ENCODE results near the gene PTAFR.

PTAFR gene

DNA sequence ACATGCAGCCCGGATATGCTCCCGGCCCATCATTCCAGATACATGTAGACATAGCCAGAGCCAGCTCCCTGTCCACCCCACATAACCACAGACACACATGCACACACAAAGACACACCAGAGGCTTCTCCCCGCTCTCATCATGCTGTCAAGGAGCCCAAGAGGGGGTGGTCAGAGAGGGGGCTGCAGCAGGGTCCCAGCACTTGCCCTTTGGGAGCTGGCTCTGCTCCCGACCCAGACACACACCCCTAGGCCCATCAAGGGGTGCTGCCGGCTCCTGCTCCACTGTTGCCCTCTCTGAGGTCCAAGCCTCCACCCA is 2.6 kb downstream of the PTAFR start:
- DNase-seq = no peak

DNA sequence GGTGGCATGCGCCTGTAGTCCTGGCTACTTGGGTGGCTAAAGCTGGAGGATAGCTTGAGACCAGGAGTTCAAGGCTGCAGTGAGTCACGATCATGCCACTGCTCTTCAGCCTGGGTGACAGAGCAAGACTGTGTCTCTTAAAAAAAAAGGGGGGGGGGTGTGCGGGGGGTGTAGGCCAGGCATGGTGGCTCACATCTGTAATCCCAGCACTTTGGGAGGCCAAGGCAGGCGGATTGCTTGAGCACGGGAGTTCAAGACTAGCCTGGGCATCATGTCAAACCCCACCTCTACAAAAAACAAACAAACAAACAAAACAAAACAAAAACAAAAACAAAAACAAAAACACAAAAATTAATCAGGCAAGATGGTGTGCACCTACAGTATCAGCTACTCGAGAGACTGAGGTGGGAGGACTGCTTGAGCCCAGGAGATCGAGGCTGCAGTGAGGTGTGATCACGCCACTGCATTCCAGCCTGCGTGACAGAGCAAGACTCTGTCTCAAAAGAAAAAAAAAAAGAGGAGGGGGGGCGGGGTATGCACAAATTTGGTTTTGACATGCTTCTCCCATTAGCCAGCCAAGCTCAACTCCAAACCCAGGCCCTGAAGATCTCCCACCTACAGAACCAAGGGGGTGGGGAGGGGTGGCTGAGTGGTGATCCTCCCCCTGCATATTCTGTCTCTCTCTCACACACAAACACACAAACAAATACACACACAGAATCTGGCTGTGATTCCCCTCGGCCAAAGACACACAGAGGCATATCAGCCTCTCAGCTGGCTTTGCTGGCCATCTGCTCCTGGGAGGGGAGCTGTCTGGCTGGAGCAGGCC is 3.1 kb downstream of the PTAFR start:
- DNase-seq = no peak

DNA sequence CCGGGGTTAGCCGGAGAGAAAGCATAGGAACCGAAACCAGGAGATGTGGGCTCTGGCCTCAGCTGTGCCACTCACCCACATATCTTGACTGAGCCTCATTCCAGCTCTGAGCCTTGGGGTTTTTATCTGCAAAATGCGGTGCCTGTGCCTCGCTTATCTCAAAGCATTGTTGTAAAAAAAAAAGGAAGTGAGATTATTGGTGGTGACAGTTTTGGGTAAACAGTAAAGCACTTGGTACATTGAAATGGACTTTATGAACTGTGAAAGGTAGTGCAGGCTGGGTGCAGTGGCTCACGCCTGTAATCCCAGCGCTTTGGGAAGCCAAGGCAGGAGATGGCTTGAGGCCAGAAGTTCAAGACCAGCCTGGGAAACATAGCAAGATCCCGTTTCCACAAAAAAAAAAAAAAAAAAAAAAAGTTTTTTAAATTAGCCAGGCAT is 3.8 kb downstream of the PTAFR start:
- peak; percentile 96 for DNase-seq

DNA sequence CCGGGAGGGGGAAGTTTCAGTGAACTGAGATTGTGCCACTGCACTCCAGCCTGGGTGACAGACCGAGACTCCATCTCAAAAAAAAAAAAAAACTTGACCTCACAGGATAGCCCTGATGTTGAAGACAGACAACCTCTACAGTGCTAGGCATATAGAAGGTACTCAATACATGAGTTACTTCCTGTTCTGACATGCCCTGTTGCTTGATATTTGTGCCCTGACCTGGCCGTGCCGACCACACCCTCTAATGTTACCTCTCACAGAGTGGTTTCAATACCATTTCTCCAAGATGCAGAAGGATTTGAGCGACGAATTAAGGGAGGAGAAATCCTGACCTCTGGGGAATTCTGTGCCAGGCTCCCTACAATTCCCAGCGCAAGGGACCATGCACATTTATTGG is 5.2 kb downstream of the PTAFR start:
- DNase-seq = no peak

DNA sequence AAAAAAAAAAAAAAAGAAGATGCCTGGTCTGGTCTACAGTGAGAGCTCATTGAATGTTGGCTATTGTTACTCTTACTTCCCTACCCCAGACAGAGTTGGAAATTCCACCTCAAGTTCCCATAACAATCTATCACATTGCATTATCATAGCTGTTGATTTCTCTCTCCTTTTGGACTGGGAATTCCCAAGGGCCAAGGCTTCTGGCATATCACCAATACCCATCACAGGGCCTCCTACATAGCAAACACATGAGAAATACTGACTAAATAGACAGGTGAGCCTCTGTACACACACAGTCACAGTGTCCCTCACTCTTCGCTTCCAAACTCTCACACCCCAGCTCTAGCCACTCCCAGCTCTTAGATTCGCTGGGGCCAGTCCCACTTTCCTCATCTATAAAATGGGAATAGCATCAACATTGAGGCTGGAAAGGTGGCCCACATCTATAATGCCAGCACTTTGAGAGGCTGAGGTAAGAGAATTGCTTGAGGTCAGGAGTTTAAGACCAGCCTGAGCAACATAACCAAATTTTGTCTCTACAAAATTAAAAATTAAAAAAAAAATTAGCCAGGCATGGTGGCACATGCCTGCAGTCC is 6.4 kb downstream of the PTAFR start:
- DNase-seq = no peak

DNA sequence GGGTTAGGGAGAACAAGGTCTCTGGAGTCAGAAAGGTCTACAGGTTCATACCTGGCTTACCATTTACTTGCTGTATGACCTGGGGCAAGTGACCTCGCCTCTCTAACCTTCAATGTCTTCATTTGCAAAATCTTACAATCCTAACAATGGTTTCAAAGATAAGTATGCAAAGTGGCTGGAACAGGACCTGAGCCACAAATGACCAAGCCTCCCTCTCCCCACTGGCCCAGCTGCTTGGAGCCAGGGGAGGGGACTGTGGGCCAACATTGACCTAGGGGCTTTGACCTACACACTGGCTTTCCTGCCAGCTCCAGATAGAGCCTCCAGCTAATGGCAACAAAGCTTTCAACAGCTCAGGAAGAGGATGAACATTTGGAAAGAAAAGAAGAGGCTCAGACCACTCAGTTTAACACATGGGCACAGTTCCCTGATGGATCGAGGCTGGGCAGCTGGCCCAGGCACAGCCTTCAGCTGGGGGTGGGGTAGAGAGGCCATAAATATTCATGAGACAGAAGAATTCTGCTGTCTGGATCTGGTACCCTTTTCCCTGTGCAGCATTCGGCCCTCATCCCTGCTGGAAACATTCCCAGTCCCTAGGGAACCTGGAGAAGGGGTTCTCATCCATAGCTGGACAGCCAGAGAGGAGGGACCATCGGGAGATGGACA is 12.9 kb downstream of the PTAFR start:
- DNase-seq = no peak

DNA sequence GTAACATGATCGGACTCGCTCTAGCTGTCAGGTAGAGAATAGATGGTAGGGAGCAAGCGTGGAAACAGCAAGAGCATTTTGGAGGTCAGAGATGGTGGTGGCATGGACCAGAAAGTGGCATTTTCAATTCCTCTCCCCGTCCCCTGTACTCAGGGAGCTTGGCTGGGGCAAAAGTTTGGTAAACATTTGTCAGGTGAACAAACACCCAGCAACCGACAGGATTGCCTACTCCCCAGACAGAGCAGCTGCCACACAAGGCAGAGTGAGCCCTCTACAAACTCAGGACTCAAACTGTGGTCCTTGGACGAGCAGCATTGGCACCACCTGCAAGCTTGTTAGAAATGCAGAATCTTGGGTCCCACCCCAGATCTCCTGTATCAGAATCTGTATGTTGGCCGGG is 14.3 kb downstream of the PTAFR start:
- DNase-seq = no peak

DNA sequence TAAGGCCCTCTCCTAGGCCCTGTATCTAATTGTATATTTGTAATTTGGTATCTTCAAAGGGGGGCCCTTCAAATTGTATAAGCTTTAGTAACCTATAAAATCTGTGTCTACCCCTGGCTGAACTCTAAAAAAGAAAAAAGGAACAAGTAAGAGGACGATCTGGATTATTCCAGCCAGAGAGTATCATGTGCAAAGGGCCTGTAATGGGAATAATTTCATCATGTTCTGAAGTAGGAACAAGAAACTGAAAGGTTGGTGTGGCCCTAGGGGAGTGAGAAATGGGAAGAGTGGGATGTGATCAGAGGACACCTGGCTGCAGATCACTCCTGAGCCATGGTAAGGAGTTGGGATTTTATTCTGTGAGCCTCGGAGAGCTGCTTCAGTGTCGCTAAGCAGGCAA is 14.7 kb downstream of the PTAFR start:
- no peak for DNase-seq

DNA sequence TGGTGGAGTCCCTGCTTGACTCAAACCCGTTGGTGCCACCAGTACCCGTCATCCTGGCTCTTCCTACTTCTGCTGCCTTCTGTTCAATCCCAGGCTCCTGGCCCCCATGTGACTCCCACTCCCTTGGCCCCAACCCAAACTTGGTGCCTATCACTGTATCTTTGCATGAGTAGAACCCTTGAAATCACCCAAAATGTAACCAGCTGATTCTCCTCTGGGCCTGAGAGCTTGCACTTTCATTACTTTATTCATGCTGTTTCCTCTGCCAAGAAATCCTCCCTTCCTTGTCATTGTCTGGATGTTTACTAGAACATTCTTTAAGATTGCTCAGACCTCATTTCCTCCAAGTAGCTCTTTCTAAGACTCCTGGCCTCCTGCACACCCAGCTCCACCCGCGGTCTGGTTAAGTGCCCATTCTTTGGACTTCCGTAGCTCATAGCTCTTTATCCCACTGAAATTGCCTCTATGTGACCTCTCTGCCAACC is 15.7 kb downstream of the PTAFR start:
- no peak for DNase-seq

DNA sequence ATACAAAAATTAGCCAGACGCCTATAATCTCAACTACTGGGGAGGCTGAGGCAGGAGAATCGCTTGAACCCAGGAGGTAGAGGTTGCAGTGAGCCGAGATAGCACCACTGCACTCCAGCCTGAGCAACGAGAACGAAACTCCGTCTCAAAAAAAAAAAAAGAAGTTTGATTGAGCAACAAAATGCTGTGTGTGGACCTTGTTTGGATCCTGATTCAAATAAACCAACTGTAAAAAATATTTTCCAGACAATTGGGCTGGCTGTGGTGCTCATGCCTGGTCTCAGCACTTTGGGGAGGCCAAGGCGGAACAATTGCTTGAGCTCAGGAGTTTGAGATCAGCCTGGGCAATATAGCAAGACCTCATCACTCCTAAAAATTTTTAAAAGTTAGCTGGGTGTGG is 16.8 kb downstream of the PTAFR start:
- DNase-seq = no peak

DNA sequence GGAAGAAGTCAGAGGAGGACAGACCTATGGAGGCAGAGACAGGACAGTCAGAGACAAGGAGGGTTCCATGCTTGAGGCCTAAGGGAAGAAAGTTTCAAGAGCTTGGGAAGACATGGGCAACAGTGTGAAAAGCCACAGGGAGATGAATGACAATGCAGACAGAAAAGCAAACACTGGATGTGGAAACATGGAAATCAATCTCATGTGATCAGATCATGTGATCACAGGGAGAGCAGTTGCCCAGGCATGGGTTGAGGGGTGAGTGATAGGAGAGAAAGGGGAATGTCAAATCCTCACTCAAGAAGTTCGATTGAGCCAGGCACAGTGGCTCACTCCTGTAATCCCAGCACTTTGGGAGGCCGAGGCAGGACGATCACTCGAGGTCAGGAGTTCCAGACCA is 17.2 kb downstream of the PTAFR start:
- DNase-seq = no peak

DNA sequence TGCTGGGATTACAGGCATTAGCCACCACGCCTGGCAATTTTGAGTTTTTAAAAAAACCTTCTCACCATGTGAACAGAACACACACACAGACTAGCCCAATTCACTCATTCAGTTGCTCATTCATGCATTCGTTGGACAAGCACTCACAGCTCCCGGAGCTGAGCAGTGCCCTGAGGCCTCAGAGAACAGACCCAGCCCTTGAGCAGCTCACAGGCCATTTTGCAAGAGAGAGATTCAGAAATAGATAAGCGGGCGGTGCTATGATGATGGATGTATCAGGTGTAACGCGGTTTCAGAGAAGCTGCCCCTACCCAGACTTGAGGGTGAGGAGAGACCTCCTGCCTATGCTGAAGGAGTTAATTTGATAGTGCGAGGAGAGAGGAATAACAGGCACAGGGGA is 18.6 kb downstream of the PTAFR start:
- no peak for DNase-seq

DNA sequence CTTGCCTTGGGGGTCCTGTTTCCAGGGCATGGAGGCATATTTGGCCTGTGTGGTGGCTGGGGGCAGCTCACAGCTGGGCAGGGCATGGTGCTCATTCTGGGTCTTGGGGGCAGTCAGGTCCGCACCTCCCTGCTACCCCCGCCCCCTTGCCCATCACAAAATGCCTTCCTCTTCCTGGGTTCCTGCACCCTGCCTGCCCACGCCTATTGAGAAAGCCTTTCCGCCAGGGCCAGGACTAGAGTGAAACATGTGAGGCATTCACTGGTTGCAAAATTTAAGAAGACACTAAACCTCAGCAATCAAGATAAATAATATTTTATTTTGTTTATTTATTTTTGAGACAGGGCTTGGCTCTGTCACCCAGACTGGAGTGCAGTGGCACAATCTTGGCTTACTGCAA is 19.7 kb downstream of the PTAFR start:
- no peak for DNase-seq

DNA sequence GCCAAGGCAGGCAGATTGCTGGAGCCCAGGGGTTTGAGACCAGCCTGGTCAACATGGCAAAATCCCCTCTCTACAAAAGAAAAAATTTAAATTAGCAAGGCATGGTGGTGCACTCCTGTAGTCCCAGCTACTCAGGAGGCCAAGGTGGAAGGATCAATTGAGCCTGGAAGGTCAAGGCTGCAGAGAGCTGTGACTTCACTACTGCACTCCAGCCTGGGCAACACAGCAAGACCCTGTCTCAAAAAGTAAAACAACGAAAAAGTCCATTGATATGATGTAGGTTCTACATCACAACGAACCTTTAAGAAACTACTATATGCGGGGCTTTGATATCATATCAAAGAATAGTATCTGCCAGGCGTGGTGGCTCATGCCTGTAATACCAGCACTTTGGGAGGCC is 20.9 kb downstream of the PTAFR start:
- DNase-seq = no peak

DNA sequence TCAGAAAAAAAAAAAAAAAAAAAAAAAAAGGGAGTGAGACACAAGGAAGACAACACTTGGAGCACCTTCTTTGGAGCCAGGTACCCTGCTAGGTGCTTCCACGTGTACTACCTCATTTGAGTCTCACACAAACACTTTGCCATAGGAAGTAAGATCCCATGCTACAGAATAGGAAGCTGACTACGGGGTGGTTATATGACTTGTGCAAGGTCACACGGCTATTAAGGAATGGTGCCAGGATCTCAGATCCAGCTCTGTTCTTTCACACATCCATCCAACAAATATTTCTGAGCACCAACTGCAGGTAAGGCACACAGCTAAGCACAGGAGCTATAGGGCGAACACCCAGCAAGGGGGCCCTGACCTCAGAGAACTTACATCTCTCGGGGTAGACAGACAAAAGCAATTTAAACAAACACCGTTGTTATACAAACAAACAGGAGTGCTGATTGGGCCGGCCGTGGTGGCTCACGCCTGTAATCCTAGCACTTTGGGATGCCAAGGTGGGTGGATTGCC is 22.4 kb downstream of the PTAFR start:
- no peak for DNase-seq

DNA sequence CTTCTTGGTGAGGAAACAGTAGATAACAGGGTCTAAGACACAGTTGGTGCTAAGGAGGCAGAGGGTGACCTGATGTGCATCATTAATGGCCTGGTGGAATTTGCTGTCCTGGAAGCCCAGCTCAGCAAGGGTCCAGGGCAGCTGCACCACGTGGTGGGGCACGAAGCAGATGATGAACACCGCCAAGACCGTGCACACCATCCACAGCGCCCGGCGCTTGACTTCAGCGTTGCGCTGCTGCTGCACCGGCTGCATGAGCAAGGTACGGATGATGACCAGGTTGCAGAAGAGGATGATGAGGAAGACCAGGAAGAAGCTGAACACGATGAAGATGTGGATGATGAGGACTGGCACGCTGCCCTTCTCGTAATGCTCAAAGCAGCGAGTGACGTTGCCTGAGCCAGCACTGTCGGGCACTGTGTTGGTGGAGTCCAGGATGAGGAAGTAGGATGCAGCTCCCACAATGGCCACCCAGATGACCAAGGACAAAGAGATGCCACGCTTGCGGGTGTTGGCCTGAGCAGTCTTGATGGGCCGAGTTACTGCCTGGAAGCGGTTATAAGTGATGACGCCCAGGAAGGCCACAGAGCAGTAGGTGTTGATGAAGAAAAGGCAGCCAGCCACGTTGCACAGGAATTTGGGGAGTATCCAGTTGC is 26.2 kb downstream of the PTAFR start:
- DNase-seq = no peak

DNA sequence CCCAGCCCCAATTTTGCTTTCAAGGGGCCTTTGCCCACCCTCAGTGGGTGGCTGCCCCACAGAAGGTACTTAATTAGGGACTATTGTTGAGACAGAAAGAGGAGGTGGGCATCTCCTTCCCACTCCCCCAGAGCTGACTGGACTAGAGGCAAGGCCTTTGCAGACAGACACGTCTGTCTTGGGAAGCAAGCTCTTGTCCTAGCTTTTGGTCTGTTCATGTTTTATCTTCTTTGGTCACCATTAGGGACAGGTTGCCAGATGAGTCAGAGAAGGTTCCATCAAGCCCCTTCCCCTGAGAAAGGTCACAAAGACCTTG is 27.7 kb downstream of the PTAFR start:
- DNase-seq = no peak

DNA sequence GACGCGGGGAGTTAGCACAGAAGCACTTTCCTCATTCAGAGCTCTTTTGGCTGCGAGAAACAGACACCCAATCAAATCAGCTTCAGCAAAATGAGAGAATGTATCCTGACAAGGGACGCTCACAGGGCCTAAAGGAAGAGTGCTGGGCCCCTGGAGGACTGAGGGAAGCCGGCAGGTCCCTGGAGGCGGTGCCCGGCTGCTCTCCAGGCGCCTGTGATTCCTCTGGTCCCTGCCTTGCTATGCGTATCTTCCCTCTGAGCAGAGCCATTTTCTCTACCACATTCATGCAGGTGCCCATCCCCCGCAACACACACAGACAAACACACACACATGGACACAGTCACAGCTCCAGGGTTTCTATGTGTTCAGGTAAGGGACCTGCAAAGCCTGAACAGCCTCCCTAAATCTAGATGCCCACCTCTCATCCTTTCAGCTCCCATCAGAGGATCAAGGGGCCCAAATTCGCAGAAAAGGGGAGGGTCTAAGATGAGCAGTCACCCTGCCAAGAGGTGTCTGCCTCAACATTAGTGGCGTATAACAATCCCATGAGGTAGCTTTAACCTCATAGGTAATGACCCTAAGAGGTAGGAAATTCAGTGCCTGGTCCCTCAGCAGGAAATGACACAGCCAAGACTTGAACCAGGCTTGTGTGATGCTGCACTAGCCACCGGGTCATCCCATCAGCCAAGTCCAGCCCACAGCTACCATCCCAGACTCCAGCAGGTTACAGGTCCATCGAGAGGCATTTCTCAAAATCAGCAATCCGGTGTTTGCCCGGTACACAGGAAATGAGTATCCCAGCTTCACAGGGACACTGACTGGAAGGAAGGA is 29.0 kb downstream of the PTAFR start:
- no peak for DNase-seq

DNA sequence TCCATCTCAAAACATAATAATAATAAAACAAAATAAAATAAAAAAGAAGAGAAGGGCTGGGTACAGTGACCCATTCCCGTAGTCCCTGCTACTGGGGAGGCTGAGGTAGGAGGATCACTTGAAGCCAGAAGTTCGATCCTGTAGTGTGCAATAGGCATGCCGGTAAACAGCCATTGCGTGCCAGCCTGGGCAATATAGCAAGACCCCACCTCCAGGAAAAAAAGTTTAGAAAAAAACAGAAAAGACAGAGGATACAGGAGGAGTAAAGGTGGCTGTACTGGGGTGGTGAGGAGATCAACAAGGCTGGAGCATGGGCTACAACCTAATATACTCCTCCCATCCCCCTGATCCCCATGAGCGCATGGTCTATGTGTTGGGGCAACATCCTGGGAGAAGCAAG is 30.8 kb downstream of the PTAFR start:
- no peak for DNase-seq

DNA sequence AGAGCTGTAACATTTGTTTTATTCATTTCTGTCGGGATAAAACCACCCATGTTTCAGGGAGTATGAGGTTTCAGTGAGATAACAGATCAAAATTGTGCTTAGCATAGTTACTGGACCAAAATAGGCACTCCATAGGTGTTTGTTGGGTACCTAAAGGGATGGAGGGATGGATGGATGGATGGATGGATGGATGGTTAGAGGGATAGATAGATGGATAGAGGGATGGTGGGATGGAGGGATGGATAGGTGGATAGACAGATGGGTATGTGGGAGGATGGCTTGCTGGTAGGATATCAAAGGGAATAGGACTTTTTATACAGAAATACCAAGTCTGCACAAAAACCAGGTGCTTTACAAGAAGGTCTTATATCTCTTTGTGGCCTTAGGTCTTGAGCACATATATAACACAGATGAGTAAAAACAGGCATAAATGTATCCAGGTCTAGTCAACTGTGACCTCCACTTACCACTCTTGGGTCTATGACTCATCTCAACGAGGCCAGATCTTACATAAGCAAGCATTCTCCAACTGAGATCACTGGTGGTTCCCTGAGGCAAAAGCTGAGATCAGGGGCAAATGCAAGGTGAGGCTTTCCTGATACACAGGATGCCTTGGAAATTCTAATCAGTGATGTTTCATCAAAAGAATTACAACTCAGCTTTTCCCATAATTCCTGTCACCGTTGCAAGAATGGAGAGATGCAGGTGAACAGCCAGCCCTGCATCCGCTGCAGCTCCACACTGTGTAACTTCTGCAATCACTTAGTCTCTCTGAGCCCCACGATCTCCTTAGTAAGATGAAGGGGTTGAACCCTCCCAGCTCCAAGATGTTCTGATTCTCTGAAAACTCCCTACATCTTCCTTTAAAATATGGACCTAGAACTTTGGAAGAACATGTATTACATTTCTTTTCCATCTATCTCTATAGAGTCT is 32.0 kb downstream of the PTAFR start:
- DNase-seq = no peak

DNA sequence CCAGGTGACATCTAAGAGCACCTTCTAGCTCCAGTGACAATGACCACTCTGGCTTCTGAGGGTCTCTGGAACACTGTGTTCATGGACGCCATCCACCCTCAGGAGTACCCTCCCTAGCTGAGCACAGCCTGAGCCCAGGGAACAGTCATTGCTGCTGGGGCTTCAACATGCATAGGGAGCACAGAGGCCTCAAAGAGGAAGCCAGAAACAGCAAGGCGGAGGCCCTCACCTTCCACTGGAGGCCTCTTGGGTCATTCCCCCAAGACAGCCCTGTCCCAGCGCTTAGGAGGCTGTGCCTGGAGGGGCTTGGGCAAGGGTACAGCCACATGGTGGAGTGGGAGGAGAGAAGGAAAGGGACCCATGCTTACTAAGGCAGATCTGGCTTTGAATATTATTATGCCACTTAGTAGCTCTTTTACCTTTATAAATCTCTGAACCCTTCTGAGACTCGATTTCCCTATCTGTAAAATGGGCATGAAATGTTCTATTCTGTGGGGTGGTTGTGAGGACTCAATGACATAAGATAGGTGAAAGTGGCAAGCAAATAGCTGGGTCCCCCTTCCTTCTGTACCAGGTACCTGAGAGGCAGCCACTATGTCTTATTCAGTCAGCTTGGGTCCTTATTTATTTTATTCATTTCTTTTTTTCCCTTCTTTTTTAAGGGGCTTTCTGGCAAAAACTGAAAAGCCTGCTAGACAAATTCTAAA is 32.8 kb downstream of the PTAFR start:
- DNase-seq = no peak
